Spleen (tissue), 7 donors: Measurements from ENCODE around the gene SAMD14.

ENCODE experiments used
- POLR2A ChIP-seq, 3 donors: fragments of 450-650 bp; IDR thresholded peaks; one replicate each; pipeline ENCODE4 v1.5.1; 2017; ENCODE audit warnings: antibody characterized with exemption in 3 of 3, mild to moderate bottlenecking in 1 of 3
- TF ChIP-seq, protein P1 (sequence below), 11 experiments: fragments of 200-600 bp in 7 of 11; fragments of 450-650 bp in 4 of 11; sonication (generic) in 4 of 11; IDR thresholded peaks in 8 of 11; conservative IDR thresholded peaks in 3 of 11; 1 replicate in 7 of 11; 2 replicates in 4 of 11; pipeline versions ENCODE4 v1.4.0 to v1.8.0; 2016 to 2021; ENCODE audit warnings: antibody characterized with exemption in 11 of 11, inconsistent platforms in 4 of 11, mild to moderate bottlenecking in 1 of 11
- donor health status: DM: no; HTN: no; CAD: no; lungs with moderate emphysema.
- donor health status: DM: no; HTN: no; CAD: no.
- donor health status: DM: no; HTN: no; CAD: no.

- no peak for TF ChIP-seq POLR2A (IDR thresholded peaks at IDR 0.05)
- TF ChIP-seq, protein P1, sequence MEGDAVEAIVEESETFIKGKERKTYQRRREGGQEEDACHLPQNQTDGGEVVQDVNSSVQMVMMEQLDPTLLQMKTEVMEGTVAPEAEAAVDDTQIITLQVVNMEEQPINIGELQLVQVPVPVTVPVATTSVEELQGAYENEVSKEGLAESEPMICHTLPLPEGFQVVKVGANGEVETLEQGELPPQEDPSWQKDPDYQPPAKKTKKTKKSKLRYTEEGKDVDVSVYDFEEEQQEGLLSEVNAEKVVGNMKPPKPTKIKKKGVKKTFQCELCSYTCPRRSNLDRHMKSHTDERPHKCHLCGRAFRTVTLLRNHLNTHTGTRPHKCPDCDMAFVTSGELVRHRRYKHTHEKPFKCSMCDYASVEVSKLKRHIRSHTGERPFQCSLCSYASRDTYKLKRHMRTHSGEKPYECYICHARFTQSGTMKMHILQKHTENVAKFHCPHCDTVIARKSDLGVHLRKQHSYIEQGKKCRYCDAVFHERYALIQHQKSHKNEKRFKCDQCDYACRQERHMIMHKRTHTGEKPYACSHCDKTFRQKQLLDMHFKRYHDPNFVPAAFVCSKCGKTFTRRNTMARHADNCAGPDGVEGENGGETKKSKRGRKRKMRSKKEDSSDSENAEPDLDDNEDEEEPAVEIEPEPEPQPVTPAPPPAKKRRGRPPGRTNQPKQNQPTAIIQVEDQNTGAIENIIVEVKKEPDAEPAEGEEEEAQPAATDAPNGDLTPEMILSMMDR (IDR thresholded peaks at IDR 0.05 in 8 of 11, conservative IDR thresholded peaks at IDR 0.05 in 3 of 11): no peak
These were observed 36.2 kb downstream of the SAMD14 start for GRCh38 chr17:50093807-50094206.
